HL-60 (cell line): ENCODE results near the gene ATG5.

Source experiments
- DNase-seq, 2 experiments: peaks; one replicate each; pipeline ENCODE4 v3.0.0-alpha.2; 2010 to 2020; ENCODE audit warnings: low read depth in 1 of 2, low spot score in 1 of 2
- H3K27ac ChIP-seq: fragments of 250-450 bp; sonication (Bioruptor Pico); replicated peaks from 2 replicates; pipeline ENCODE4 v1.5.1; 2020; ENCODE audit warnings: mild to moderate bottlenecking, moderate library complexity
- H3K27me3 ChIP-seq: fragments of 250-450 bp; sonication (Bioruptor Pico); 2 replicates; pipeline ENCODE4 v1.5.1; 2021; ENCODE audit warnings: mild to moderate bottlenecking, moderate library complexity; ENCODE audit not compliant: insufficient read depth, poor library complexity, severe bottlenecking
- H3K4me3 ChIP-seq: replicated peaks from 2 replicates; pipeline ENCODE4 v1.5.1; 2011; ENCODE audit warnings: mild to moderate bottlenecking, control low read depth, low read length; ENCODE audit not compliant: insufficient read depth
- GABPA ChIP-seq: IDR thresholded peaks from 2 replicates; pipeline ENCODE4 v1.6.1; 2012; ENCODE audit warnings: low read depth
- POLR2AphosphoS5 ChIP-seq: IDR thresholded peaks from 2 replicates; pipeline ENCODE4 v1.6.1; 2012; ENCODE audit warnings: low read depth
- REST ChIP-seq: IDR thresholded peaks from 2 replicates; pipeline ENCODE4 v1.6.1; 2012; ENCODE audit warnings: low read depth; ENCODE audit not compliant: insufficient replicate concordance
- SPI1 ChIP-seq: IDR thresholded peaks from 2 replicates; pipeline ENCODE4 v1.6.1; 2012; ENCODE audit warnings: low read depth, mild to moderate bottlenecking, borderline replicate concordance
- long read RNA-seq: library from polyadenylated mRNA; unstranded; transcript quantifications from one replicate; pipeline ENCODE4 v2.0.0, GENCODE V29; 2020
- TF ChIP-seq, protein P1 (sequence below): IDR thresholded peaks from one replicate; pipeline ENCODE4 v1.5.1; 2011; ENCODE audit warnings: low read length, control low read depth, inconsistent platforms; ENCODE audit not compliant: insufficient read depth

The ATG5 gene
- long read RNA-seq, transcript ATG5-208 (7 exons, 3,035 nt): minor isoform, 44 of 189 reads
- long read RNA-seq, transcript ATG5-204 (8 exons, 3,216 nt): major isoform, 113 of 189 reads
- long read RNA-seq, partial matches to known transcripts: 5 of 189 reads
- long read RNA-seq, other reads (novel, unspliced or antisense): 25 of 189 reads

GRCh38 chr6:106325336-106326178 is at the start of gene ATG5:
Gene ATG5, minus strand, starts transcription at chr6:106325760. Its CDS starts 9,552 bp downstream, at chr6:106316208.
- H3K27me3 ChIP-seq: no peaks in the 10 kb centered on the region
- peak within 1 kb of the TSS; percentile 89 for H3K27ac ChIP-seq
- H3K4me3 ChIP-seq: peak within 1 kb of the TSS; percentile 85
- TF ChIP-seq REST: peak; percentile 14
- TF ChIP-seq SPI1: peak; percentile 89
- TF ChIP-seq GABPA: peak; percentile 92
- TF ChIP-seq, protein P1, sequence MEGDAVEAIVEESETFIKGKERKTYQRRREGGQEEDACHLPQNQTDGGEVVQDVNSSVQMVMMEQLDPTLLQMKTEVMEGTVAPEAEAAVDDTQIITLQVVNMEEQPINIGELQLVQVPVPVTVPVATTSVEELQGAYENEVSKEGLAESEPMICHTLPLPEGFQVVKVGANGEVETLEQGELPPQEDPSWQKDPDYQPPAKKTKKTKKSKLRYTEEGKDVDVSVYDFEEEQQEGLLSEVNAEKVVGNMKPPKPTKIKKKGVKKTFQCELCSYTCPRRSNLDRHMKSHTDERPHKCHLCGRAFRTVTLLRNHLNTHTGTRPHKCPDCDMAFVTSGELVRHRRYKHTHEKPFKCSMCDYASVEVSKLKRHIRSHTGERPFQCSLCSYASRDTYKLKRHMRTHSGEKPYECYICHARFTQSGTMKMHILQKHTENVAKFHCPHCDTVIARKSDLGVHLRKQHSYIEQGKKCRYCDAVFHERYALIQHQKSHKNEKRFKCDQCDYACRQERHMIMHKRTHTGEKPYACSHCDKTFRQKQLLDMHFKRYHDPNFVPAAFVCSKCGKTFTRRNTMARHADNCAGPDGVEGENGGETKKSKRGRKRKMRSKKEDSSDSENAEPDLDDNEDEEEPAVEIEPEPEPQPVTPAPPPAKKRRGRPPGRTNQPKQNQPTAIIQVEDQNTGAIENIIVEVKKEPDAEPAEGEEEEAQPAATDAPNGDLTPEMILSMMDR: no peak
- peak; percentile 84 for TF ChIP-seq POLR2AphosphoS5
- DNase-seq: peak; percentile 99 to 100

DNA sequence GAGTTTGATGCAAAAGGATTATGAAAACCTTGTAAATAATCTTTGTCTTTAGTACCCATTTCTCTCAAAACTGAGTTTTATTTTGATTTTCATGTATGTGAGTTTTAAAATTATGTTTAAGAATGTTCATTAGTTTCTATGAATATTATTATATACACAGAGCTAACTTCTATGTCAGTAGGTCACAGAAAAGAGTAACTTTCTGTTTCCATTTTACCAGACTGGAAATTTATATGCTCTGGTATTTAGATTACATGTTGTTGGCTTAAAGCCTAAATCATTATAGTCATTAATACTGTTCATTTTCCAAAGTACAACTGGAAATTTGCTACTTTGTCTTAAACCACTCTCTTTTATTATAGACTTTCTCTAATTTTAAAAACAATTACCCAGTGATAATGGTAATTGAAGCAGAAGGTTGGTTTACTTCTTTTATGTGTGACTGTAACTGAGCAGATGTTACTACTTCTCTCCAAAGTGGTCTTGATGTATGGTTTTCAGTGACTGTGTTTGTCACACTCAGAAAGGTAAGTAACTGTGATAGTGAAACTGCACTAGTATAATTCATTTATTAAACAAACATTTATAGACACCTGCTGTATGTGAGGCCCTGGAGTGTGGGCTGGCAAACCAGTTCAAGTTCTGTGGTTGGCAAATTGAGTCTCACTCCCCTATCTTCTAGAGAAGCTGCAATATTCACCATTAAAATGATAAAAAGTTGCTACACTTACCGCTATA is 48.1 kb upstream of the ATG5 start:
- TF ChIP-seq GABPA (no peak), REST (no peak), POLR2AphosphoS5 (no peak), SPI1 (no peak)
- TF ChIP-seq, protein P1: no peak

DNA sequence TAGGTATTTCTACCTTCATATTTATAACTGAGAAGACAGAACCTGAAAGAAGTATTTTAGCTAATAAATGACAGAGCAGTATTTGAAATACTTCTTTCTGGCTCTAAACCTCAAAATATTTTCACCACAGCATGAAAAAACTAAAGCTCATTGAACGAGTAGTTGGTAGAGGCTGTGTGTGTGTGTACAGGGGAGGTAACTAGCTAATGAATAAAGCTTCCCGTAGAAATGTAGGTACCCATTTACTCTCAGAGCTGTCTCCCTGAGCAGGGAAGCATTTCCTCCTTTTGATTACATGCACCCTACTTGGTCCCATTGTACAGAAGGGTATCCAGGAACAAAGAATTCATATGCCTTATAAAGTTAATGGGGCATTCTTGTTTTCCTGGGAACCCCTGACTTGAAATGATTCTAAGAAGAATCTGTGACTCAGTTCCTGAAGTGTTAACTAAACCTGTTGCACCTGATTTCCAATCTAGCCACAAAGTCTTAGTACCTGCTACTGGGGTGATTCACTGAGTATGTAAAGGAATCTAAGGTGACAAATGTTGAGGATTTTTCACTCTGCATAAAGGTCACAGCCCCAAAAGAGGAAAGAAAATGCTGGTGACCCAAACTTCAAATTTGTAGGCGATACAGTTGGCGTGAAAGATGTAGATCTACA is 47.4 kb upstream of the ATG5 start:
- no peak for DNase-seq
- Histone ChIP-seq H3K27ac (no peak overlapping the region), H3K27me3 (no peaks in the 10 kb centered on the region), H3K4me3 (no peak overlapping the region)
- no peak for TF ChIP-seq GABPA
- TF ChIP-seq REST: no peak
- TF ChIP-seq POLR2AphosphoS5: no peak
- TF ChIP-seq, protein P1: no peak
- TF ChIP-seq SPI1: no peak

More for the DNA sequence above, 48.1 kb upstream of the ATG5 start:
- Histone ChIP-seq H3K27me3 (no peaks in the 10 kb centered on the region), H3K4me3 (no peak overlapping the region), H3K27ac (no peak overlapping the region)
- DNase-seq: no peak
